IPS-15b (cell line): ENCODE results near the gene ELOB.

Source experiments
- H3K27me3 ChIP-seq: one replicate; pipeline ENCODE4 v1.6.1; 2013; ENCODE audit warnings: low read length; ENCODE audit not compliant: control insufficient read depth, insufficient read depth
- H3K36me3 ChIP-seq: one replicate; pipeline ENCODE4 v1.6.1; 2013; ENCODE audit warnings: low read length; ENCODE audit not compliant: control insufficient read depth, insufficient read depth
- H3K4me1 ChIP-seq: one replicate; pipeline ENCODE4 v1.6.1; 2013; ENCODE audit warnings: mild to moderate bottlenecking, low read length; ENCODE audit not compliant: control insufficient read depth, insufficient read depth
- H3K4me3 ChIP-seq: one replicate; pipeline ENCODE4 v1.5.1; 2013; ENCODE audit warnings: low read depth, low read length
- H3K9ac ChIP-seq: one replicate; pipeline ENCODE4 v1.6.1; 2013; ENCODE audit warnings: low read depth, mild to moderate bottlenecking, low read length
- H3K9me3 ChIP-seq: one replicate; pipeline ENCODE4 v1.6.1; 2013; ENCODE audit warnings: mild to moderate bottlenecking, low read length; ENCODE audit not compliant: control insufficient read depth, insufficient read depth

ELOB gene

GRCh38 chr16:2818272-2818876 is 41.3 kb upstream of the ELOB start:
- H3K9me3 ChIP-seq: no peaks in the 10 kb centered on the region
- no peaks in the 10 kb centered on the region for H3K27me3 ChIP-seq
- no peaks in the 10 kb centered on the region for H3K4me1 ChIP-seq
- no peak overlapping the region for H3K9ac ChIP-seq
- no peak overlapping the region for H3K4me3 ChIP-seq
- no peaks in the 10 kb centered on the region for H3K36me3 ChIP-seq

DNA sequence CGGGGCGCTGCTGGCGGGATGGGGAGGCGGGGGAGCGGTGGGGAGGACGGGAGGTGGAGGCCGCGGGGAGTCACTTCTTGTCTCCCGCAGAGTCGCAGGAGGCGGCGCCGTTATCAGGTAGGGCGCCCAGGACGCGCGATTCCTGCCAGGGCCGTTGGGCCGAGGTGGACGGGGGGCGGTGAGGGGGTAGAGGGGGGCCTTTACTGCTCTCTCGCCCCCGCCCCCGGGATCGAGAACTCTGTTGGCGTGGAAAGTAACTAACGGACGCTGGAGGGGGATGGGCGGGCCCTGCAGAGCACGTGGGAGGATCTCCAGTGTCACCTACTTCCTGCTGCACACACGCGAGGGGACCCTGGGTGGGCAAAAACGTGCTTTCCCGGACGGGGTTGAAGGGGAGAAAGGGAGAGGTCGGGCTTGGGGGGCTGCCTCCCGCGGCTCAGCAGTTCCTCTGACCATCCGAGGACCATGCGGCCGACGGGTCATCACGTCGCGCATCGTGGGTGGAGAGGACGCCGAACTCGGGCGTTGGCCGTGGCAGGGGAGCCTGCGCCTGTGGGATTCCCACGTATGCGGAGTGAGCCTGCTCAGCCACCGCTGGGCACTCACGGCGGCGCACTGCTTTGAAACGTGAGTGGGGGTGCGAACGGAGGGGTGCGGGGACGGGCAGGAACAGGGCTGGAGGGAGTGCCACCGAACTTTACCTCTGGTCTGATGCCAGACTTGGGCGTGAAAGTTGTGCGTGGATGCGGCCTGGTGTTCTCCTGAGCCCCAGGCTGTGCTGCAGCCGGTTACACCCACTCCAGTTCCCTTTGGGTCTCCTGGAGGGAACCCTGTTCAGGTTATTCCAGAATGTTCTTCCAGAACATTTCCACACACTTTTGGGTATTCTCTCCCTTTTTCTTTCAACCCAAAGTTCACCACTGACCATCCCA is 40.5 kb upstream of the ELOB start:
- H3K4me1 ChIP-seq: no peaks in the 10 kb centered on the region
- H3K4me3 ChIP-seq: no peak overlapping the region
- H3K9me3 ChIP-seq: no peaks in the 10 kb centered on the region
- no peaks in the 10 kb centered on the region for H3K27me3 ChIP-seq
- no peaks in the 10 kb centered on the region for H3K36me3 ChIP-seq
- no peak overlapping the region for H3K9ac ChIP-seq

GRCh38 chr16:2816751-2817339 is 39.8 kb upstream of the ELOB start, which contains the start of gene PRSS21:
Gene PRSS21, plus strand, starts transcription at chr16:2817237. Its CDS starts 32 bp downstream, at chr16:2817269.
- Histone ChIP-seq H3K9me3 (no peaks in the 10 kb centered on the region), H3K4me1 (no peaks in the 10 kb centered on the region), H3K27me3 (no peaks in the 10 kb centered on the region), H3K4me3 (no peak within 1 kb of the TSS), H3K9ac (no peak within 1 kb of the TSS), H3K36me3 (no peaks in the 10 kb centered on the region)

GRCh38 chr16:2815299-2815771 is 38.3 kb upstream of the ELOB start:
- H3K36me3 ChIP-seq: no peaks in the 10 kb centered on the region
- H3K9ac ChIP-seq: no peak overlapping the region
- H3K4me1 ChIP-seq: no peaks in the 10 kb centered on the region
- H3K27me3 ChIP-seq: no peaks in the 10 kb centered on the region
- H3K9me3 ChIP-seq: no peaks in the 10 kb centered on the region
- H3K4me3 ChIP-seq: no peak overlapping the region

GRCh38 chr16:2814551-2815298 is 37.6 kb upstream of the ELOB start:
- H3K4me1 ChIP-seq: no peaks in the 10 kb centered on the region
- H3K9ac ChIP-seq: no peak overlapping the region
- H3K36me3 ChIP-seq: no peaks in the 10 kb centered on the region
- H3K4me3 ChIP-seq: no peak overlapping the region
- H3K27me3 ChIP-seq: no peaks in the 10 kb centered on the region
- no peaks in the 10 kb centered on the region for H3K9me3 ChIP-seq

GRCh38 chr16:2813771-2814221 is 36.7 kb upstream of the ELOB start:
- no peaks in the 10 kb centered on the region for H3K9me3 ChIP-seq
- no peaks in the 10 kb centered on the region for H3K27me3 ChIP-seq
- no peak overlapping the region for H3K9ac ChIP-seq
- H3K36me3 ChIP-seq: no peaks in the 10 kb centered on the region
- H3K4me3 ChIP-seq: no peak overlapping the region
- no peaks in the 10 kb centered on the region for H3K4me1 ChIP-seq

DNA sequence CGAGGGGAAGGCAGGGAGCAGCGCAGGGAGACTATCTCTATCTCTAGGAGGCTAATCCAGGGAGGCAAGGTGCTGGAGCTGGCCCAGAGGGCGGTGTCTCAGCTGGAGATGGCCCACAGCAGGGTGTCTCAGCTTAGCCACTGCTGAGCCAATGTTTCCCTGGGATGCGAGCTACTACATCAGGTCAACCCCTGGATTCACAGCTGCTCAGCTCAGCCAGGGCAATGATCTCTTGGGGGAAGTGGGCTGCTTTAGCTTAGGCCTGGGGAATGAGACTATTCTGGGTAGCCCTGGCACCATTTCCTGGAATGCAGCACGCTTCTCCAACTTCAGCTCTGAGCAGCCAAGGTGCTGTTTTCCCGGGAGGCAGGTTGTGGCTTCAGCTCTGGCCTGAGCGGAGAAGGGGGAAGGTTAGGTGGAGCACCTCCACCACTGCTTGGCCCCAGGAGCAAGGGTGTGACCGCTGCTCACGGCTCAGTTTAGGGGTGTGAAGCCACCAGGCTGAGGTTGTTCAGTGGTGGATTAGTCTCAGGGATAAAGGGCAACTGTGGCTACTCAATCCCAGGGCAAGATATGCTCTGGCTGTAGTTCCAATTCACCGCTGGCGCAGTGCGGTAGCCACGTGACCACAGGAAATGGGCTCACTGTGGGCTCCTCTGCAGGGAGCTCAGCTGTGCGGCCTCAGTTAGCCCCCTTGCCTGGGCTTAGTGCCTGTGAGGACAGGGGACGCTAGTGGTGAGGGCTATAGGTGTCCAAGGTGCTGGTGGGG is 34.8 kb upstream of the ELOB start:
- Histone ChIP-seq H3K36me3 (no peaks in the 10 kb centered on the region), H3K4me3 (no peak overlapping the region), H3K27me3 (no peaks in the 10 kb centered on the region), H3K4me1 (no peaks in the 10 kb centered on the region), H3K9me3 (no peaks in the 10 kb centered on the region), H3K9ac (no peak overlapping the region)

DNA sequence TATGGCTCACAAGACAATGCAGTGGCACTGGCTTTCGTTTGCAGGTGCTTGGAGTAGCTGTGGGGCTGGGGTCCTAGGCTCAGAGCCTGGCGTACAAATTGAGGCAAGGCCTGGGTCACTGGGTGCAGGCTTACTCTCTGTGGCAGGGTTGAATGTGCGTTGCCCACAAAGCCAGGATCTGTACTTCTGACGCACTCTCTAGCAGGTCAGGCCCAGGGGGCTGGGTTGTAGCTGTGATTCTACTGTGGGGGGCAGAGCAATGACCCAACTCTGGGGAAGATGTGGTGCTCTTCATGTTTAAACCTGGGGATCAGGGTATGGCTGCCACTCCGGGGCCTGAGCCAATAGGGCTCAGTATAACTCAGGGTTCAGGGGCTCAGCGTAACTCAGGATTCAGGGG is 33.6 kb upstream of the ELOB start:
- H3K9me3 ChIP-seq: no peaks in the 10 kb centered on the region

GRCh38 chr16:2809149-2809760 is 32.2 kb upstream of the ELOB start:
- Histone ChIP-seq H3K27me3 (peaks cover 3% of the 10 kb centered on the region), H3K36me3 (no peaks in the 10 kb centered on the region), H3K9ac (no peak overlapping the region)

More for the DNA sequence above, 33.6 kb upstream of the ELOB start:
- Histone ChIP-seq H3K9ac (no peak overlapping the region), H3K27me3 (peaks cover 2% of the 10 kb centered on the region), H3K4me3 (no peak overlapping the region), H3K36me3 (no peaks in the 10 kb centered on the region), H3K4me1 (no peaks in the 10 kb centered on the region)

GRCh38 chr16:2808181-2808580 is 31.1 kb upstream of the ELOB start:
- H3K9ac ChIP-seq: no peak overlapping the region
- H3K4me3 ChIP-seq: no peak overlapping the region
- peaks cover 5% of the 10 kb centered on the region for H3K27me3 ChIP-seq
- H3K9me3 ChIP-seq: no peaks in the 10 kb centered on the region
- no peaks in the 10 kb centered on the region for H3K36me3 ChIP-seq
- H3K4me1 ChIP-seq: no peaks in the 10 kb centered on the region

More at GRCh38 chr16:2809149-2809760, 32.2 kb upstream of the ELOB start:
- Histone ChIP-seq H3K9me3 (no peaks in the 10 kb centered on the region), H3K4me1 (no peaks in the 10 kb centered on the region), H3K4me3 (no peak overlapping the region)
